Upper lobe of right lung (tissue), 1 donor: Measurements from ENCODE around the gene NRARP. TPM values are rescaled to one million over a fixed set of nuclear protein-coding genes. Genes with fewer than 3 reads are reported as not detected.

Experiments
- ATAC-seq: fragments of 200-7000 bp; cut with Tn5 transposase; one replicate; pipeline ENCODE4 v1.9.1; 2020; ENCODE audit warnings: mild to moderate bottlenecking, moderate library complexity
- DNase-seq: peaks from one replicate; pipeline ENCODE4 v3.0.0-alpha.2; 2020
- H3K27ac ChIP-seq: fragments of 200-600 bp; one replicate; pipeline ENCODE4 v1.8.0; 2022
- H3K27me3 ChIP-seq: fragments of 200-600 bp; one replicate; pipeline ENCODE4 v1.8.0; 2022; ENCODE audit warnings: mild to moderate bottlenecking
- H3K36me3 ChIP-seq: fragments of 200-600 bp; one replicate; pipeline ENCODE4 v1.8.0; 2022
- H3K4me1 ChIP-seq: fragments of 200-600 bp; one replicate; pipeline ENCODE4 v1.8.0; 2022
- H3K4me3 ChIP-seq: fragments of 200-600 bp; one replicate; pipeline ENCODE4 v1.8.0; 2022; ENCODE audit warnings: mild to moderate bottlenecking
- H3K9me3 ChIP-seq: fragments of 200-600 bp; one replicate; pipeline ENCODE4 v1.8.0; 2022
- CTCF ChIP-seq: fragments of 200-600 bp; IDR thresholded peaks from one replicate; pipeline ENCODE4 v1.8.0; 2022; ENCODE audit warnings: antibody characterized with exemption
- intact Hi-C: fragments of 100-400 bp; cut with DNase I; formaldehyde crosslinking; loops from one replicate; pipeline ENCODE4 v1.11.0; 2022
- total RNA-seq: library from RNA; stranded (reverse); fragmentation: NEBNext Ultra II Directional; extraction: Animal tissue kit (Norgen Biotek cat#: 25700); gene quantifications from one replicate; pipeline ENCODE4 v1.2.1, GENCODE V29; 2021
- donor health status: DM: no; HTN: yes; CAD: no; lungs with severe emphysema.

Gene NRARP
- total RNA-seq, 1 donor from 2014 or later: 21.5 TPM

GRCh38 chr9:137294091-137294680 is 7.9 kb downstream of the NRARP start:
- H3K27ac ChIP-seq: peak overlapping the region; percentile 80
- peaks cover 15% of the 10 kb centered on the region for H3K4me1 ChIP-seq

GRCh38 chr9:137293482-137294090 is 8.5 kb downstream of the NRARP start:
- intact Hi-C loops: loop anchor here (10.0 kb wide), 1 partner anchor 111 kb away; no protein-coding TSS in a partner anchor
- no peak for TF ChIP-seq CTCF
- H3K9me3 ChIP-seq: no peaks in the 10 kb centered on the region
- H3K4me1 ChIP-seq: peaks cover 15% of the 10 kb centered on the region
- H3K4me3 ChIP-seq: peak overlapping the region; percentile 26
- H3K27me3 ChIP-seq: peaks cover 16% of the 10 kb centered on the region
- H3K27ac ChIP-seq: peak overlapping the region; percentile 80
- DNase-seq (peak; percentile 54), ATAC-seq (peak; percentile 36)
- no peaks in the 10 kb centered on the region for H3K36me3 ChIP-seq

More at GRCh38 chr9:137294091-137294680, 7.9 kb downstream of the NRARP start:
- TF ChIP-seq CTCF: no peak
- Histone ChIP-seq H3K36me3 (no peaks in the 10 kb centered on the region), H3K9me3 (no peaks in the 10 kb centered on the region), H3K27me3 (peaks cover 17% of the 10 kb centered on the region), H3K4me3 (peak overlapping the region; percentile 26)
- intact Hi-C loops: loop anchor here (10.0 kb wide), 1 partner anchor 111 kb away; no protein-coding TSS in a partner anchor
- ATAC-seq (peak; percentile 74), DNase-seq (peak; percentile 71)

- DNase-seq (peak; percentile 55), ATAC-seq (no peak)
- TF ChIP-seq CTCF: no peak
- H3K4me1 ChIP-seq: peaks cover 12% of the 10 kb centered on the region
- no peaks in the 10 kb centered on the region for H3K36me3 ChIP-seq
- no peak overlapping the region for H3K4me3 ChIP-seq
- intact Hi-C loops: loop anchor here (10.0 kb wide), 1 partner anchor 112 kb away; no protein-coding TSS in a partner anchor
- H3K27ac ChIP-seq: no peak overlapping the region
- no peaks in the 10 kb centered on the region for H3K9me3 ChIP-seq
- H3K27me3 ChIP-seq: peaks cover 16% of the 10 kb centered on the region
These were observed 9.0 kb downstream of the NRARP start for GRCh38 chr9:137293094-137293481.

GRCh38 chr9:137286975-137287383 is 15.1 kb downstream of the NRARP start:
- Histone ChIP-seq H3K4me3 (no peak overlapping the region), H3K36me3 (peaks cover 21% of the 10 kb centered on the region), H3K4me1 (no peaks in the 10 kb centered on the region), H3K9me3 (no peaks in the 10 kb centered on the region), H3K27ac (no peak overlapping the region), H3K27me3 (no peaks in the 10 kb centered on the region)
- intact Hi-C loops: loop anchor here (10.0 kb wide), 1 partner anchor 238 kb away; no protein-coding TSS in a partner anchor
- ATAC-seq: peak; percentile 95
- DNase-seq: peak; percentile 68
- peak; percentile 50 for TF ChIP-seq CTCF

- no peak overlapping the region for H3K27ac ChIP-seq
- H3K4me3 ChIP-seq: no peak overlapping the region
- DNase-seq (peak; percentile 61), ATAC-seq (no peak)
- H3K27me3 ChIP-seq: no peaks in the 10 kb centered on the region
- no peak for TF ChIP-seq CTCF
- intact Hi-C loops: loop anchor here (10.0 kb wide), 1 partner anchor 243 kb away; no protein-coding TSS in a partner anchor
- no peaks in the 10 kb centered on the region for H3K9me3 ChIP-seq
- peaks cover 10% of the 10 kb centered on the region for H3K4me1 ChIP-seq
- peaks cover 44% of the 10 kb centered on the region for H3K36me3 ChIP-seq
These were observed 20.5 kb downstream of the NRARP start for GRCh38 chr9:137281345-137282116.
